Vein endothelial cell (primary cell): ENCODE data around the gene ZNF714. TPM values are rescaled to one million over a fixed set of nuclear protein-coding genes. Genes with fewer than 3 reads are reported as not detected.

ENCODE experiments used
- small RNA-seq: library from RNA; depleted of rRNA; stranded (forward); fragments of <200 nt; gene quantifications from one replicate; pipeline ENCODE3, GENCODE V24; 2012
- total RNA-seq: library from RNA; depleted of rRNA; stranded (reverse); fragments of >200 nt; gene quantifications from 2 replicates; pipeline ENCODE4 v1.2.3, GENCODE V29; 2012

ZNF714 gene
- total RNA-seq, result 9.8 and 9.9 TPM in 2 replicates

DNA sequence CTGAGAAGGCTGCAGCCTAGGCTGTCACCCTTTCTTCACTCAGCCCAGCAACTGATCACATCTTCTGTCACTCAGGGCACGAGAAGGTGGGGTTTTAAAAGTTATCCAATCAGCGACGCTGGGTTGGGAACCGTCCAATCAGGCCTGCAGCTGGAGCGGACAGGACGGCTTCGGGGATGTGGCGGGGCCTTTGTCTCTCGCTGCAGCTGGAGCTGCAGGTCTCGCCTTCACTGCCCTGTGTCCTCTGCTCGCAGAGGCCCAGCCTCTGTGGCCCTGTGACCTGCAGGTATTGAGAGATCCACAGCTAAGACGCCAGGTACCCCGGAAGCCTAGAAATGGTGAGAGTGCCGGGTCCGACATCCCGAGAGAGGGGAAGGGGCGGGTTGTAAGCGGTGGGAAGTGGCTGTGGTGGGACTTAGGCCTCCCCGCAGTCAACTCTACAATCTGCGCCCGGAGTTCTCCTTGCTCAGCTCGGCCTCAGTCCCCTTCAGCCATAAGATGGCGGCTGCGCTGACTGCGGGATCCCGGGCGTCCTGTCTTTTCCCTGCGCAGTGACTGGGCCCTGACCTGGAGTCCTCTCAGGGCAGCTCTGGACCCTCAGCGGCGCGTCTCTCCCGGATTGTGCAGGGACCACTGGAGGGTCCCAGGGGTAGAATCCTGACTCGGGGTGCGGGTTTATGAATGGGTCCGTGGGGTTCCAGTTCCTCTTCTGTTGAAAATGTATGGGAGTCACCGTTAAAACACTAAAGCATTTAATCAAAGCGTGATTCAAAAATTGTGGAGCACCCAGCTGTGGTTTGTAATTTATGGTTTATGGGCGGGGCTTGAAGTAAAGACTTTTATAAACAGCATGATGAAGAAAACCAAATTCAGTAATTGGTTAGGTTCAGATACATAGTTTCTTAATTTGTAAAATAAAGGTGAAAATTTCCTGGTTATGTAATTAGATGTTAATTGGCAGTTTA, at the start of gene ZNF714:
TSS of gene ZNF714 (plus strand) at position 193 of the 965 bp plus-strand sequence. CDS start 16,066 bp downstream, outside the sequence.

GRCh38 chr19:21141787-21142464, 59.9 kb downstream of the ZNF714 start, which contains the start of gene ZNF431:
TSS of gene ZNF431 (plus strand) at chr19:21142040. CDS start at chr19:21142184, 144 bp downstream.

Small RNAs within 50 kb of the gene (small RNA-seq; reads per million reads assigned to genes)
- not detected for gene RNA5SP469

Other genes with a start within 250 kb of the ZNF714 start
- gene ZNF85, start 159.0 kb upstream of the ZNF714 start, total RNA-seq, result 8.7 and 10.1 TPM in 2 replicates
- 7.8 and 11.6 TPM in 2 replicates for gene ZNF430, start 61.5 kb upstream of the ZNF714 start, total RNA-seq
- gene ZNF431, start 59.8 kb downstream of the ZNF714 start, total RNA-seq, result 5.2 and 6.2 TPM in 2 replicates
- gene ZNF708, start 247.2 kb downstream of the ZNF714 start, total RNA-seq, result 9.1 and 9.9 TPM in 2 replicates